HG02884 (cell line): ENCODE measurements around the gene CCDC7.
"Not testable (repeated sequence)": the region's sequence is repeated elsewhere in the genome, so short reads cannot be mapped to it uniquely, and the experiment has no call there.

Experiments used
- ATAC-seq: cut with Tn5 transposase; IDR thresholded peaks from one replicate; pipeline ENCODE4 v1.9.1; 2021; ENCODE audit warnings: mild to moderate bottlenecking, moderate library complexity; ENCODE audit not compliant: unreplicated experiment

Gene CCDC7

GRCh38 chr10:32548208-32548607, 102.3 kb downstream of the CCDC7 start:
- ATAC-seq: no peak

- ATAC-seq: no peak
Observed at GRCh38 chr10:32556783-32557395, 110.9 kb downstream of the CCDC7 start.

GRCh38 chr10:32562695-32563094, 116.8 kb downstream of the CCDC7 start:
- not testable (repeated sequence) for ATAC-seq

- ATAC-seq: no peak
Observed at GRCh38 chr10:32577448-32577847, 131.5 kb downstream of the CCDC7 start.

- no peak for ATAC-seq
Observed at GRCh38 chr10:32582946-32583345, 137.0 kb downstream of the CCDC7 start.

- not testable (repeated sequence) for ATAC-seq
Observed at GRCh38 chr10:32598022-32598421, 152.1 kb downstream of the CCDC7 start.

- no peak for ATAC-seq
Observed at GRCh38 chr10:32600317-32600716, 154.4 kb downstream of the CCDC7 start.

- ATAC-seq: not testable (repeated sequence)
Observed at GRCh38 chr10:32601562-32601961, 155.6 kb downstream of the CCDC7 start.

GRCh38 chr10:32605787-32606186, 159.8 kb downstream of the CCDC7 start:
- ATAC-seq: no peak

GRCh38 chr10:32610543-32610942, 164.6 kb downstream of the CCDC7 start:
- ATAC-seq: not testable (repeated sequence)

- no peak for ATAC-seq
Observed at GRCh38 chr10:32616438-32616837, 170.5 kb downstream of the CCDC7 start.

GRCh38 chr10:32618482-32618881, 172.5 kb downstream of the CCDC7 start:
- ATAC-seq: no peak

GRCh38 chr10:32621969-32622368, 176.0 kb downstream of the CCDC7 start:
- ATAC-seq: no peak

- no peak for ATAC-seq
Observed at GRCh38 chr10:32622409-32622808, 176.5 kb downstream of the CCDC7 start.

GRCh38 chr10:32627183-32627582, 181.2 kb downstream of the CCDC7 start:
- ATAC-seq: no peak

GRCh38 chr10:32629910-32630309, 184.0 kb downstream of the CCDC7 start:
- ATAC-seq: no peak

GRCh38 chr10:32646535-32646934, 200.6 kb downstream of the CCDC7 start:
- no peak for ATAC-seq

- ATAC-seq: no peak
Observed at GRCh38 chr10:32650246-32650655, 204.3 kb downstream of the CCDC7 start.

GRCh38 chr10:32657430-32657829, 211.5 kb downstream of the CCDC7 start:
- not testable (repeated sequence) for ATAC-seq

- ATAC-seq: no peak
Observed at GRCh38 chr10:32661346-32661745, 215.4 kb downstream of the CCDC7 start.

GRCh38 chr10:32680803-32681557, 235.0 kb downstream of the CCDC7 start:
- ATAC-seq: no peak

GRCh38 chr10:32684291-32684690, 238.4 kb downstream of the CCDC7 start:
- ATAC-seq: no peak
